PFSK-1 (cell line): ENCODE data around the gene ARHGAP6.

ENCODE experiments used
- FOXP2 ChIP-seq: optimal IDR thresholded peaks from 2 replicates; pipeline ENCODE3; 2011; ENCODE audit warnings: borderline replicate concordance, control low read depth, inconsistent platforms; ENCODE audit not compliant: insufficient read depth; ENCODE audit errors: extremely low read length, extremely low read depth
- POLR2AphosphoS5 ChIP-seq: IDR thresholded peaks from 2 replicates; pipeline ENCODE4 v1.6.1; 2012; ENCODE audit warnings: low read depth, mild to moderate bottlenecking, control low read depth, low read length, moderate library complexity
- REST ChIP-seq, 2 experiments: IDR thresholded peaks; 2 replicates each; pipeline versions ENCODE4 v1.6.1 to v1.8.0; 2011 to 2012; ENCODE audit warnings: low read depth in 2 of 2, low read length in 2 of 2, control low read depth in 1 of 2, inconsistent platforms in 1 of 2, mild to moderate bottlenecking in 1 of 2, moderate library complexity in 1 of 2; ENCODE audit not compliant: insufficient read depth in 1 of 2
- SIN3A ChIP-seq: IDR thresholded peaks from 2 replicates; pipeline ENCODE4 v1.6.1; 2012; ENCODE audit warnings: mild to moderate bottlenecking, low read length, moderate library complexity, borderline replicate concordance; ENCODE audit not compliant: insufficient read depth
- TAF1 ChIP-seq: IDR thresholded peaks from 2 replicates; pipeline ENCODE4 v1.6.1; 2012; ENCODE audit warnings: low read length, control low read depth, borderline replicate concordance; ENCODE audit not compliant: insufficient read depth

GRCh38 chrX:11189097-11189496, 476.6 kb downstream of the ARHGAP6 start:
- TF ChIP-seq POLR2AphosphoS5 (no peak), SIN3A (no peak), TAF1 (no peak), REST (IDR thresholded peaks at IDR 0.05; ENCODE audit: insufficient read depth in 1 of 2, low read depth in 2 of 2, low read length in 2 of 2) (no peak), FOXP2 (no peak)
